ENCODE results near the gene ELOVL6.

GRCh38 chr4:110068248-110068647 lies 130.2 kb downstream of the ELOVL6 start:
- TF ChIP-seq CTCF (IDR thresholded peaks at IDR 0.05) (no peak), POLR2AphosphoS5 (IDR thresholded peaks at IDR 0.05) (no peak), POLR2A (IDR thresholded peaks at IDR 0.05) (no peak), EP300 (IDR thresholded peaks at IDR 0.05) (no peak)

All from stomach (tissue), 4 donors.